Panc1 (cell line): Measurements from ENCODE around the gene ACSM3. TPM values are rescaled to one million over a fixed set of nuclear protein-coding genes. Genes with fewer than 3 reads are reported as not detected.

Source experiments
- ATAC-seq: fragments of 200-7000 bp; cut with Tn5 transposase; 2 replicates; pipeline ENCODE4 v1.9.1; 2020; ENCODE audit warnings: mild to moderate bottlenecking, moderate library complexity
- BruUV-seq: library from RNA; stranded (reverse); fragments of 400-500 nt; replicated peaks from 2 replicates; lab custom pipeline; 2021; lab: Mats Ljungman, UMichigan
- CTCF ChIA-PET: fragments of 300-600 bp; sonication (Branson Sonifier 250); formaldehyde crosslinking; loops from one replicate; lab custom pipeline; 2022; ENCODE audit warnings: antibody characterized with exemption; lab: Charles Lee
- POLR2A ChIA-PET: fragments of 300-600 bp; sonication (Branson Sonifier 250); formaldehyde crosslinking; loops from one replicate; lab custom pipeline; 2022; ENCODE audit warnings: antibody characterized with exemption; lab: Charles Lee
- DNase-seq: peaks from one replicate; pipeline ENCODE4 v3.0.0-alpha.2; 2010; ENCODE audit warnings: low read depth, low spot score
- H3K27ac ChIP-seq: 2 replicates; pipeline ENCODE4 v1.5.1; 2011; ENCODE audit warnings: mild to moderate bottlenecking, low read length, inconsistent platforms
- H3K27me3 ChIP-seq: fragments of 200-500 bp; sonication (Bioruptor generic); 2 replicates; pipeline ENCODE4 v1.6.0; 2014; ENCODE audit warnings: low read length, inconsistent platforms; ENCODE audit not compliant: control insufficient read depth, insufficient read depth
- H3K36me3 ChIP-seq: fragments of 200-500 bp; sonication (Bioruptor generic); 2 replicates; pipeline ENCODE4 v1.5.1; 2014; ENCODE audit warnings: inconsistent platforms, mild to moderate bottlenecking, low read length, moderate library complexity; ENCODE audit not compliant: control insufficient read depth, insufficient read depth
- H3K4me1 ChIP-seq: 2 replicates; pipeline ENCODE4 v1.5.1; 2011; ENCODE audit warnings: inconsistent platforms, mild to moderate bottlenecking, low read length, moderate library complexity; ENCODE audit not compliant: control insufficient read depth, insufficient read depth
- H3K4me3 ChIP-seq, 2 experiments: 2 replicates each; pipeline ENCODE4 v1.5.1; 2011 to 2012; ENCODE audit warnings: low read depth in 2 of 2, low read length in 2 of 2, mild to moderate bottlenecking in 2 of 2, inconsistent platforms in 1 of 2, moderate library complexity in 1 of 2
- H3K9me3 ChIP-seq: fragments of 200-500 bp; sonication (Bioruptor generic); 2 replicates; pipeline ENCODE4 v1.5.1; 2014; ENCODE audit warnings: low read depth, mild to moderate bottlenecking, inconsistent platforms, low read length, moderate library complexity; ENCODE audit not compliant: control insufficient read depth, insufficient read depth
- CTCF ChIP-seq: fragments of 450-650 bp; IDR thresholded peaks from 2 replicates; pipeline ENCODE4 v1.5.1; 2017; ENCODE audit warnings: mild to moderate bottlenecking
- POLR2AphosphoS5 ChIP-seq: IDR thresholded peaks from 2 replicates; pipeline ENCODE4 v1.6.1; 2012; ENCODE audit warnings: mild to moderate bottlenecking, low read depth, low read length, moderate library complexity
- SIN3A ChIP-seq: IDR thresholded peaks from 2 replicates; pipeline ENCODE4 v1.6.1; 2012; ENCODE audit warnings: low read depth, mild to moderate bottlenecking, low read length, moderate library complexity, borderline replicate concordance; ENCODE audit not compliant: insufficient read depth
- TCF7L2 ChIP-seq: IDR thresholded peaks from 2 replicates; pipeline ENCODE4 v1.6.1; 2011; ENCODE audit warnings: mild to moderate bottlenecking, low read depth, low read length, inconsistent platforms
- in situ Hi-C: cut with HindIII; loops from 2 replicates; pipeline ENCODE4 v1.10.0; 2016; ENCODE audit warnings: low sequenced_read_pairs, low pct_unique_long_range_greater_than_20kb
- intact Hi-C: fragments of 100-400 bp; cut with micrococcal nuclease; formaldehyde crosslinking; loops from one replicate; pipeline ENCODE4 v1.10.0; 2022; ENCODE audit not compliant: unreplicated experiment
- total RNA-seq: library from RNA; stranded (reverse); gene quantifications from one replicate; pipeline ENCODE4 v1.2.1, GENCODE V29; 2021; ENCODE audit not compliant: unreplicated experiment
- TF ChIP-seq, protein P1 (sequence below), 2 experiments: IDR thresholded peaks; 2 replicates each; pipeline ENCODE4 v1.6.1; 2011 to 2012; ENCODE audit warnings: low read depth in 2 of 2, control low read depth in 1 of 2, low read length in 1 of 2, mild to moderate bottlenecking in 1 of 2, moderate library complexity in 1 of 2; ENCODE audit not compliant: insufficient read depth in 1 of 2

The ACSM3 gene
- total RNA-seq, 1 experiment from 2014 or later = 0.44 TPM

- ChIA-PET POLR2A (no interaction called here), CTCF (no interaction called here)
- Histone ChIP-seq H3K4me1 (no peaks in the 10 kb centered on the region), H3K36me3 (peaks cover 8% of the 10 kb centered on the region), H3K9me3 (no peaks in the 10 kb centered on the region), H3K4me3 (no peak overlapping the region), H3K27ac (no peak overlapping the region), H3K27me3 (no peaks in the 10 kb centered on the region)
- intact Hi-C loops = no loop called here
- TF ChIP-seq SIN3A (no peak), TCF7L2 (no peak), POLR2AphosphoS5 (no peak), CTCF (no peak)
- TF ChIP-seq, protein P1, sequence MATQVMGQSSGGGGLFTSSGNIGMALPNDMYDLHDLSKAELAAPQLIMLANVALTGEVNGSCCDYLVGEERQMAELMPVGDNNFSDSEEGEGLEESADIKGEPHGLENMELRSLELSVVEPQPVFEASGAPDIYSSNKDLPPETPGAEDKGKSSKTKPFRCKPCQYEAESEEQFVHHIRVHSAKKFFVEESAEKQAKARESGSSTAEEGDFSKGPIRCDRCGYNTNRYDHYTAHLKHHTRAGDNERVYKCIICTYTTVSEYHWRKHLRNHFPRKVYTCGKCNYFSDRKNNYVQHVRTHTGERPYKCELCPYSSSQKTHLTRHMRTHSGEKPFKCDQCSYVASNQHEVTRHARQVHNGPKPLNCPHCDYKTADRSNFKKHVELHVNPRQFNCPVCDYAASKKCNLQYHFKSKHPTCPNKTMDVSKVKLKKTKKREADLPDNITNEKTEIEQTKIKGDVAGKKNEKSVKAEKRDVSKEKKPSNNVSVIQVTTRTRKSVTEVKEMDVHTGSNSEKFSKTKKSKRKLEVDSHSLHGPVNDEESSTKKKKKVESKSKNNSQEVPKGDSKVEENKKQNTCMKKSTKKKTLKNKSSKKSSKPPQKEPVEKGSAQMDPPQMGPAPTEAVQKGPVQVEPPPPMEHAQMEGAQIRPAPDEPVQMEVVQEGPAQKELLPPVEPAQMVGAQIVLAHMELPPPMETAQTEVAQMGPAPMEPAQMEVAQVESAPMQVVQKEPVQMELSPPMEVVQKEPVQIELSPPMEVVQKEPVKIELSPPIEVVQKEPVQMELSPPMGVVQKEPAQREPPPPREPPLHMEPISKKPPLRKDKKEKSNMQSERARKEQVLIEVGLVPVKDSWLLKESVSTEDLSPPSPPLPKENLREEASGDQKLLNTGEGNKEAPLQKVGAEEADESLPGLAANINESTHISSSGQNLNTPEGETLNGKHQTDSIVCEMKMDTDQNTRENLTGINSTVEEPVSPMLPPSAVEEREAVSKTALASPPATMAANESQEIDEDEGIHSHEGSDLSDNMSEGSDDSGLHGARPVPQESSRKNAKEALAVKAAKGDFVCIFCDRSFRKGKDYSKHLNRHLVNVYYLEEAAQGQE (IDR thresholded peaks at IDR 0.05; ENCODE audit: insufficient read depth in 1 of 2, low read depth in 2 of 2, low read length in 1 of 2) = no peak
- ATAC-seq (no peak), DNase-seq (no peak)
- BruUV-seq = no TSS peak
- in situ Hi-C loops = no loop called here
Observed at GRCh38 chr16:20814784-20815183, 51.0 kb downstream of the ACSM3 start.

GRCh38 chr16:20818929-20819585 is 55.2 kb downstream of the ACSM3 start:
- Histone ChIP-seq H3K4me3 (no peak overlapping the region), H3K27ac (no peak overlapping the region), H3K36me3 (peaks cover 13% of the 10 kb centered on the region), H3K27me3 (no peaks in the 10 kb centered on the region), H3K4me1 (no peaks in the 10 kb centered on the region), H3K9me3 (no peaks in the 10 kb centered on the region)
- intact Hi-C loops = no loop called here
- ChIA-PET CTCF (no interaction called here), POLR2A (no interaction called here)
- DNase-seq = no peak
- TF ChIP-seq SIN3A (no peak), CTCF (no peak)
- TF ChIP-seq, protein P1 (IDR thresholded peaks at IDR 0.05; ENCODE audit: insufficient read depth in 1 of 2, low read depth in 2 of 2, low read length in 1 of 2) = no peak
- in situ Hi-C loops = no loop called here
- no TSS peak for BruUV-seq
- ATAC-seq = no peak
